ENCODE data around the gene TRANK1.
A peak's percentile ranks its signal among the peaks of the same experiment; 100 is the strongest.
"Not testable (repeated sequence)": the region's sequence is repeated elsewhere in the genome, so short reads cannot be mapped to it uniquely, and the experiment has no call there.

TRANK1 gene

GRCh38 chr3:36892457-36893136 is 52.3 kb downstream of the TRANK1 start:
- DNase-seq (ENCODE audit: low read depth): no peak

- no peak for DNase-seq (ENCODE audit: low read depth)
Observed at GRCh38 chr3:36891701-36892160, 53.1 kb downstream of the TRANK1 start.

GRCh38 chr3:36891097-36891496 is 53.8 kb downstream of the TRANK1 start:
- DNase-seq (ENCODE audit: low read depth): not testable (repeated sequence)

GRCh38 chr3:36890261-36890660 is 54.6 kb downstream of the TRANK1 start:
- no peak for DNase-seq (ENCODE audit: low read depth)

GRCh38 chr3:36881735-36882134 is 63.1 kb downstream of the TRANK1 start:
- no peak for DNase-seq (ENCODE audit: low read depth)

GRCh38 chr3:36879842-36880241 is 65.0 kb downstream of the TRANK1 start:
- DNase-seq (ENCODE audit: low read depth): not testable (repeated sequence)

GRCh38 chr3:36877930-36878685 is 66.7 kb downstream of the TRANK1 start:
- DNase-seq (ENCODE audit: low read depth): no peak

GRCh38 chr3:36876181-36876936 is 68.5 kb downstream of the TRANK1 start:
- DNase-seq (ENCODE audit: low read depth): no peak

- DNase-seq (ENCODE audit: low read depth): no peak
Observed at GRCh38 chr3:36875397-36875796, 69.5 kb downstream of the TRANK1 start.

GRCh38 chr3:36874424-36874823 is 70.4 kb downstream of the TRANK1 start:
- no peak for DNase-seq (ENCODE audit: low read depth)

- no peak for DNase-seq (ENCODE audit: low read depth)
Observed at GRCh38 chr3:36871379-36872126, 73.3 kb downstream of the TRANK1 start.

GRCh38 chr3:36868614-36869436 is 76.0 kb downstream of the TRANK1 start:
- peak; percentile 25 for DNase-seq (ENCODE audit: low read depth)

GRCh38 chr3:36867810-36868209 is 77.0 kb downstream of the TRANK1 start:
- DNase-seq (ENCODE audit: low read depth): no peak

- DNase-seq (ENCODE audit: low read depth): no peak
Observed at GRCh38 chr3:36866368-36866767, 78.5 kb downstream of the TRANK1 start.

- DNase-seq (ENCODE audit: low read depth): no peak
Observed at GRCh38 chr3:36864180-36865053, 80.4 kb downstream of the TRANK1 start.

- no peak for DNase-seq (ENCODE audit: low read depth)
Observed at GRCh38 chr3:36862076-36862755, 82.6 kb downstream of the TRANK1 start.

GRCh38 chr3:36859494-36859893 is 85.4 kb downstream of the TRANK1 start:
- no peak for DNase-seq (ENCODE audit: low read depth)

GRCh38 chr3:36852071-36852470 is 92.8 kb downstream of the TRANK1 start:
- DNase-seq (ENCODE audit: low read depth): no peak

- no peak for DNase-seq (ENCODE audit: low read depth)
Observed at GRCh38 chr3:36850743-36851142, 94.1 kb downstream of the TRANK1 start.

- DNase-seq (ENCODE audit: low read depth): no peak
Observed at GRCh38 chr3:36846406-36846805, 98.4 kb downstream of the TRANK1 start.

Measured in GM04504 (cell line).